ENCODE measurements around the gene B4GALT5.

DNA sequence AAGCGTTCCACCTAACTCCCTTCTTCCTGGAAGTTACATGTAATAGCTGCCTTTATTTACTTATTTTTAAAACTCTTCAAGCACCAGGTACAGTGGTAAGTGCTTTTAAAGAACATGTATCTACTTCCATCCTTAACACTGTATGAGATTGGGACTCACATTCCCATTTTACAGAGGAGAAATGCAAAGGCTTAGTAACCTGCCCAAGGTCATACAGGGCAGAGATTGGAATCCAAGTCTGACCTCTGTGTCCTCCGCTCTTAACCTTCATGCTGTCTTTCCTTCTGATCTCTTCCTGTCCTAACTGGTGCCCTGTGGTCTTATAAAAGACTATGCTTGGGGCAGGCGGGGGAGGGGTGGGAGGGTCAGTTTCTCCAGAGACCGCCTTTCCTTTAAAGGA is 1.6 kb downstream of the B4GALT5 start:
- TF ChIP-seq, protein P1, sequence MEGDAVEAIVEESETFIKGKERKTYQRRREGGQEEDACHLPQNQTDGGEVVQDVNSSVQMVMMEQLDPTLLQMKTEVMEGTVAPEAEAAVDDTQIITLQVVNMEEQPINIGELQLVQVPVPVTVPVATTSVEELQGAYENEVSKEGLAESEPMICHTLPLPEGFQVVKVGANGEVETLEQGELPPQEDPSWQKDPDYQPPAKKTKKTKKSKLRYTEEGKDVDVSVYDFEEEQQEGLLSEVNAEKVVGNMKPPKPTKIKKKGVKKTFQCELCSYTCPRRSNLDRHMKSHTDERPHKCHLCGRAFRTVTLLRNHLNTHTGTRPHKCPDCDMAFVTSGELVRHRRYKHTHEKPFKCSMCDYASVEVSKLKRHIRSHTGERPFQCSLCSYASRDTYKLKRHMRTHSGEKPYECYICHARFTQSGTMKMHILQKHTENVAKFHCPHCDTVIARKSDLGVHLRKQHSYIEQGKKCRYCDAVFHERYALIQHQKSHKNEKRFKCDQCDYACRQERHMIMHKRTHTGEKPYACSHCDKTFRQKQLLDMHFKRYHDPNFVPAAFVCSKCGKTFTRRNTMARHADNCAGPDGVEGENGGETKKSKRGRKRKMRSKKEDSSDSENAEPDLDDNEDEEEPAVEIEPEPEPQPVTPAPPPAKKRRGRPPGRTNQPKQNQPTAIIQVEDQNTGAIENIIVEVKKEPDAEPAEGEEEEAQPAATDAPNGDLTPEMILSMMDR (IDR thresholded peaks at IDR 0.05) = no peak
- TF ChIP-seq POLR2AphosphoS5 (IDR thresholded peaks at IDR 0.05) = no peak
- TF ChIP-seq POLR2A (IDR thresholded peaks at IDR 0.05) = no peak
